Stimulated activated CD8-positive, alpha-beta memory T cell treated with anti-CD3 and anti-CD28 coated beads, Interleukin-15, amount 100 ng/mL, for 4 hours (primary cell): ENCODE data around the gene SMLR1.
"Not testable (repeated sequence)": the region's sequence is repeated elsewhere in the genome, so short reads cannot be mapped to it uniquely, and the experiment has no call there.

ENCODE experiments used
- DNase-seq, 2 donors: peaks; one replicate each; pipeline ENCODE4 v3.0.0-alpha.2; 2020; ENCODE audit warnings: low read depth in 2 of 2

The SMLR1 gene

GRCh38 chr6:130827247-130828149 lies at the start of gene SMLR1:
Gene SMLR1 (plus strand): TSS chr6:130827406. CDS start chr6:130827414, 8 bp downstream.
- no peak for DNase-seq

GRCh38 chr6:130778946-130779657 lies 48.1 kb upstream of the SMLR1 start:
- no peak for DNase-seq

- no peak for DNase-seq
These were observed 47.6 kb upstream of the SMLR1 start for GRCh38 chr6:130779658-130780033.

- DNase-seq = no peak
These were observed 47.1 kb upstream of the SMLR1 start for GRCh38 chr6:130780122-130780521.

GRCh38 chr6:130781557-130781956 lies 45.6 kb upstream of the SMLR1 start:
- no peak for DNase-seq

- DNase-seq = no peak
These were observed 43.6 kb upstream of the SMLR1 start for GRCh38 chr6:130783416-130784107.

GRCh38 chr6:130787726-130788500 lies 39.3 kb upstream of the SMLR1 start:
- DNase-seq = no peak

- no peak for DNase-seq
These were observed 38.3 kb upstream of the SMLR1 start for GRCh38 chr6:130788954-130789353.

GRCh38 chr6:130794010-130794697 lies 33.1 kb upstream of the SMLR1 start:
- DNase-seq = no peak

- DNase-seq = no peak
These were observed 32.5 kb upstream of the SMLR1 start for GRCh38 chr6:130794738-130795137.

- DNase-seq = no peak
These were observed 30.8 kb upstream of the SMLR1 start for GRCh38 chr6:130796313-130796905.

- DNase-seq = no peak
These were observed 30.1 kb upstream of the SMLR1 start for GRCh38 chr6:130797061-130797460.

- not testable (repeated sequence) for DNase-seq
These were observed 25.8 kb upstream of the SMLR1 start for GRCh38 chr6:130801368-130801767.

- DNase-seq = no peak
These were observed 16.7 kb upstream of the SMLR1 start for GRCh38 chr6:130810307-130811030.

- DNase-seq = no peak
These were observed 15.3 kb upstream of the SMLR1 start for GRCh38 chr6:130811932-130812331.

- no peak for DNase-seq
These were observed 12.7 kb upstream of the SMLR1 start for GRCh38 chr6:130814506-130814905.

GRCh38 chr6:130815200-130816071 lies 11.8 kb upstream of the SMLR1 start:
- no peak for DNase-seq

- DNase-seq = no peak
These were observed 4.5 kb upstream of the SMLR1 start for GRCh38 chr6:130822736-130823135.
